Omental fat pad (tissue), 4 donors: Measurements from ENCODE around the gene PTH1R. TPM values are rescaled to one million over a fixed set of nuclear protein-coding genes. Genes with fewer than 3 reads are reported as not detected.

Source experiments
- ATAC-seq: fragments of 150-250 bp; one replicate; pipeline ENCODE4 v1.9.1; 2016; ENCODE audit warnings: mild to moderate bottlenecking, moderate library complexity; ENCODE audit not compliant: low FRiP score
- DNase-seq: peaks from one replicate; pipeline ENCODE4 v3.0.0-alpha.2; 2019; ENCODE audit warnings: low spot score
- CTCF ChIP-seq, 3 donors: fragments of 450-650 bp; IDR thresholded peaks; one replicate each; pipeline ENCODE4 v1.5.1; 2016 to 2017; ENCODE audit warnings: antibody characterized with exemption in 3 of 3, mild to moderate bottlenecking in 3 of 3, moderate library complexity in 2 of 3
- total RNA-seq, 4 donors: library from RNA; depleted of rRNA; stranded (reverse); fragments of >200 nt; gene quantifications; one replicate each; pipeline ENCODE4 v1.1.0, GENCODE V29; 2016

The PTH1R gene
- total RNA-seq, 4 donors from 2014 or later, result 16.1 to 32.3 (median 17.9) TPM

GRCh38 chr3:46930166-46930944 is 52.8 kb downstream of the PTH1R start:
- DNase-seq (no peak), ATAC-seq (no peak)
- TF ChIP-seq CTCF (IDR thresholded peaks at IDR 0.05), result no peak

- no peak for DNase-seq
Measured at GRCh38 chr3:46930945-46931403, 53.5 kb downstream of the PTH1R start.

GRCh38 chr3:46931631-46932331 is 54.3 kb downstream of the PTH1R start:
- ATAC-seq (no peak), DNase-seq (no peak)
- no peak for TF ChIP-seq CTCF (IDR thresholded peaks at IDR 0.05)

More at GRCh38 chr3:46930945-46931403, 53.5 kb downstream of the PTH1R start:
- TF ChIP-seq CTCF (IDR thresholded peaks at IDR 0.05), result no peak
- no peak for ATAC-seq

- DNase-seq (no peak), ATAC-seq (no peak)
- no peak for TF ChIP-seq CTCF (IDR thresholded peaks at IDR 0.05)
Measured at GRCh38 chr3:46932455-46933225, 55.1 kb downstream of the PTH1R start.

GRCh38 chr3:46933261-46933660 is 55.7 kb downstream of the PTH1R start:
- DNase-seq (no peak), ATAC-seq (no peak)
- no peak for TF ChIP-seq CTCF (IDR thresholded peaks at IDR 0.05)

GRCh38 chr3:46934072-46934471 is 56.6 kb downstream of the PTH1R start:
- DNase-seq (no peak), ATAC-seq (no peak)
- no peak for TF ChIP-seq CTCF (IDR thresholded peaks at IDR 0.05)
